Suppressor macrophage (primary cell): ENCODE results near the gene FAT4.

Experiments
- DNase-seq, 4 experiments: peaks; one replicate each; pipeline ENCODE4 v3.0.0-alpha.2; 2020 to 2022
- total RNA-seq, 17 experiments: gene quantifications; one replicate each; lab custom pipeline; 2026; ENCODE audit warnings: mixed read lengths in 6 of 17, inconsistent platforms in 3 of 17; lab: John Stamatoyannopoulos, UW

Gene FAT4, protein sequence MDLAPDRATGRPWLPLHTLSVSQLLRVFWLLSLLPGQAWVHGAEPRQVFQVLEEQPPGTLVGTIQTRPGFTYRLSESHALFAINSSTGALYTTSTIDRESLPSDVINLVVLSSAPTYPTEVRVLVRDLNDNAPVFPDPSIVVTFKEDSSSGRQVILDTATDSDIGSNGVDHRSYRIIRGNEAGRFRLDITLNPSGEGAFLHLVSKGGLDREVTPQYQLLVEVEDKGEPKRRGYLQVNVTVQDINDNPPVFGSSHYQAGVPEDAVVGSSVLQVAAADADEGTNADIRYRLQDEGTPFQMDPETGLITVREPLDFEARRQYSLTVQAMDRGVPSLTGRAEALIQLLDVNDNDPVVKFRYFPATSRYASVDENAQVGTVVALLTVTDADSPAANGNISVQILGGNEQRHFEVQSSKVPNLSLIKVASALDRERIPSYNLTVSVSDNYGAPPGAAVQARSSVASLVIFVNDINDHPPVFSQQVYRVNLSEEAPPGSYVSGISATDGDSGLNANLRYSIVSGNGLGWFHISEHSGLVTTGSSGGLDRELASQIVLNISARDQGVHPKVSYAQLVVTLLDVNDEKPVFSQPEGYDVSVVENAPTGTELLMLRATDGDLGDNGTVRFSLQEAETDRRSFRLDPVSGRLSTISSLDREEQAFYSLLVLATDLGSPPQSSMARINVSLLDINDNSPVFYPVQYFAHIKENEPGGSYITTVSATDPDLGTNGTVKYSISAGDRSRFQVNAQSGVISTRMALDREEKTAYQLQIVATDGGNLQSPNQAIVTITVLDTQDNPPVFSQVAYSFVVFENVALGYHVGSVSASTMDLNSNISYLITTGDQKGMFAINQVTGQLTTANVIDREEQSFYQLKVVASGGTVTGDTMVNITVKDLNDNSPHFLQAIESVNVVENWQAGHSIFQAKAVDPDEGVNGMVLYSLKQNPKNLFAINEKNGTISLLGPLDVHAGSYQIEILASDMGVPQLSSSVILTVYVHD (N-terminal part only)
- 0 to 9.6 (median 0.04) reads per million in 17 experiments for total RNA-seq

DNA sequence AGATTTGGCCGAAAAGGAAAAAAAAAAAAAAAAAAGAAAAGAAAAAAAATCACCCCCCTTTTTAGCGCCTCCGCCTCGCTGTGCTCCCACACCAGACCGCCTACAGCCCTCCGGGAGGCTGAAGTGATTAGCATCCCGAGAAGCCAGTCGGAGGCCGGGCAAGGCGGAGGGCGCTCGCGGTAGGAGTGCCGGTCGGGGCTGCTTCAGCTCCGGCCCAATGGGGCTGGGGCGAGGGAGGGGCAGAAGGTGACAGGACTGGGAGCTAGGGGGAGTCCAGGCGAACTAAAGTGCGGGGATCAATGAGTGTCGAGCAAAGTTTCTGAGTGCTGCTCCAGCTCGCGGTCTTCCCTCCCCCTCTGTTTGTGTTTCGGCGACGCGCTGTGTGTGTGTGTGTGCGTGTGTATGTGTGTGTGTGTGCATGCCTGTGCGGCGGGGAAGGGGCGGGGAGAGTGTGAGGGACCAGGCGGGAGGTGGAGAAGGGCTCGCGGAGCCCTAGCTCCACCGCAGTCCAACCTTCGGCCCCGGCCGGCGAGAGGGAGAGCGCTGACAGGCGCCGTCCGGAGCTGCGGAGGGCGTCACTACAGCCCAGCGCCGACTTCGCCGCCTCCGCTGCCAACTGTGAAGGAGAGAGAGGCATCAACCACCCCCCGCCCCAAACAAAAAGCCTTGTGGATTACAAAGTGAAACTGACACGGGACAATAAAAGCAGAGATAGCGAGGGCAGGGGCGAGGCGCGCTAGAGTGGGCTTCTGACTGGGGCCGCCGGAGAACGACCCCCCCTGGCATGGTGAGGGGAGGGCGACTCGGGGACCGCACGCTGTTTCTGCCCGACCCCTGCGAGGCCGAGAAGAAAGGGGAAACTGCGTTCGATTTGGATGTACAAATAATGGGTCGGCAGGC is at the start of gene FAT4:
Gene FAT4 (plus strand): TSS at position 280 of the 900 bp plus-strand sequence. CDS start 1,457 bp downstream, outside the sequence.
- peak; percentile 61 to 84 (median 73) for DNase-seq

DNA sequence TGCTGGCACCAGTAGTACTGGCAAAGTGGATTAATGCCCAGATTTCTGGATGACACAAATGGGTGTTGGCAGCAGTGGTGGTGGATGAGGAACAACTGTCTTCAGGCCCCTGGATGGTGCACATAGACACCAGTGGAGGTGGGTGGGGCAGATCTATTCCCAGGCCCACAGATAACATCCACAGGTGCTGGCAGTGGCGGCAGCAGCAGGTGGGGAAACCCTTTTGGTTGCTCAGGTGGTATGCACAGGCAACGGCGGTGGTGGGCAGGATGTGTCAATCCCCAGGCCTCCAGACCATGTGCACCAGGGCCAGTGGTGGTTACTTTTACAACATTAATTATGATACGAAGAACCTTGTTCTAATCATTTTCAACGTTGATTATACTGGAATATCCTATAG is 48.9 kb upstream of the FAT4 start:
- DNase-seq = no peak

DNA sequence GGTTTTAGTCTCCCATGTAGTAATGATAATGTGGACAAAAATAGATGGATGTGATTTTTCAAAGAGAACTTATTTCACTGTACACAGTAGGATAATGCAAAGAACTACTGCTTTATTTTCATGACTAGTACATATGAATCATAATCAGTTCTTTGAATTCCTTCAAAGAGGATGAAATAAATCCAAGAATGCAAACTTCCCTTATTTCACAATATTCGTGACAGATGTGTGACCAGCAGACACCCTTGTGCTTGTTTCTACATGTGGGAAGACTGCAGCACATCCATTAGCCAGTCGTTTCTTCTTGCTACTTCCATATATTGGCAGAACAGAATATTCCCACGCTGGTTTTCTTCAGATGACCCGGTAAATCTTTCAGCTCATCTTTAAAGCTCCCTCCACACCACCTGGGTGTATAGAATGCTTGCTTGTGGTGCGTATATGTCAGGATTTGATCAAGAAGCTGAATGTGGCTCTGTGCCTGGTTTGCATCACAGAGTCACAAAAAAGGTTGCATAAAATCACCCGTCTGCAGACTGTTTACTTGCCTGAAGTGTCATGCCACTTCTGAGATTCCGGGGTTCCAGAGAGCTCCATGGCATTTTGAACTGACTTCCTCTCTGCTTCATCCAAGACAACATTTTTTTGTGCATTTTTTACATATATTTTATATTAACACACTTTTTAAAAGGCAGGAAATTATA is 47.7 kb upstream of the FAT4 start:
- DNase-seq = peak in 3 of 4 experiments; percentile 24 to 44 (median 28)

DNA sequence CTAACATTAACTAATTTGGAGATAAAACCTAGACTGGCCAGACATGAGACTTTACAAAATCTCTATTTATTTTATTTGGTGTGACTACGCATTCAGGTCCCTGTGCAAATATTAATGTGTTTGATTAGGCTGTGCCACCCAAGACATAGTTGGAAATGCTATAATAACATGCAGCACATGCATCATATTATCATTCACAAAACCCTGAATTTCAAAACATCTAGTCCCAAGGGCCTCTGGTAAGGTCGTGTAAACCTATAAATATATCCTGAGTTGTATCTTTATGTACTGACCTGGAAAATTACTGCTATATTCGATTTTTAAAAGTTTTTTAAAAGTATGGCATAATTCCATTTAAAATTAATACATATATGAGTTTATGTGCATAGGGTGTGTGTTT is 47.1 kb upstream of the FAT4 start:
- no peak for DNase-seq

DNA sequence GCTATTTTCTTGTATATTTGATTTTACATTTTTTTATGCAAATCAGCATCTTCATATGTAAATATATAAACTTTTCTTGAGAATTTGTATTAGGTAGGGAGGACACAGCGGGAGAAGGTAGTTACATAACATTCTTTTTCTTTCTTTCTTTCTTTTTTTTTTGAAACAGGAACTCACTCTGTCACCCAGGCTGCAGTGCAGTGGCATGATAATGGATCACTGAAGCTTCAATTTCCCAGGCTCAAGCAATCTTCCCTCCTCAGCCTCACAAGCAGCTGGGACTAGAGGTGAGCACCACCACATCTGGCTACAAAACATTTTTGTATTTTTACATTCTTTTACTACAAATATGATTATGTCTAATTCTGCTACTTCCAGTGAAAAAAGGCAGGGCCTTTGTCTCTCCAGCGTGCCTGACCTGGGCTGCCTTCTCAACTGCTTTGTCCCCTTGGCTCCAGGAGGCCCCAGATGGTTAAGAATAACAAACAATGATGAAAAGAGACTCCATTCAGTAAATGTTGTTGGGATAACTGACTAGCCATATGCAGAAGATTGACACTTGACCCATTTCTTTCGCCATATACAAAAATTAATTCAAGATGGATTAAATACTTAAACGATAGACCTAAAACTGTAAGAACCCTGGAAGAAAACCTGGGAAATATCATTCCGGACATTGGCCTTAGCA is 46.5 kb upstream of the FAT4 start:
- DNase-seq = no peak

DNA sequence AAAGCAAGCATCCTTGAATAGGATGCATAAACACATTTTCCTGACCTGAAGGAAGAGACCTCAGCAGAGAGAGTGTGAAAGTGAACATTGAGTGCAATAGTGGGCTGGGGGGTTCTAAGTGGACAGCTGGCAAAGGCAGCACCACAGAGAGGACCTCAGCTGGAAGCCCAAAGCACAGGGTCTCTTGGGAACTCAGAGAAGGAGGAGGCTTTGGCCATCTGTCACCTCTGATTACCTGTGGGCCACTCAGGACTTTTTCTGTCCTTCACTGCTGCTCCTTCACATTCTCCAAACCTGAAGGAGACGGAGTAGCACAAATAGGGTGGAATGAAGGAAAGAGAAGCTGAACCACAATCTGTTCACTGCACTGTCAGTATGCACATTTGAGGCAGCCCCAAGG is 37.9 kb upstream of the FAT4 start:
- no peak for DNase-seq

DNA sequence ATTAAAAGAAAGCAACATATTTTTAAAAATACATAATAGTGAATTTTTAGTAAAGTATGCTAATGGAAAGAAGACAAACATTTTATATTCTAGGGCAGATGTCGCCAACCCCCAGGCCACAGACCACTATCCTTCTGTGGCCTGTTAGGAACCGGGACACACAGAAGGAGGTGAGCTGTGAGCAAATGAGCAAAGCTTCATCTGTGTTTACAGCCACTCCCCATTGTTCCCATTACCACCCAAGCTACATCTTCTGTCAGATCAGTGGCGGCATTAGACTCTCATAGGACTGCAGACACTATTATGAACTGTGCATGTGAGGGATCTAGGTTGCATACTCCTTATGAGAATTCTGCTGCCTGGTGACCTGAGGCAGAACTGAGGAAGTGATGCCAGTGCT is 37.0 kb upstream of the FAT4 start:
- DNase-seq = no peak

DNA sequence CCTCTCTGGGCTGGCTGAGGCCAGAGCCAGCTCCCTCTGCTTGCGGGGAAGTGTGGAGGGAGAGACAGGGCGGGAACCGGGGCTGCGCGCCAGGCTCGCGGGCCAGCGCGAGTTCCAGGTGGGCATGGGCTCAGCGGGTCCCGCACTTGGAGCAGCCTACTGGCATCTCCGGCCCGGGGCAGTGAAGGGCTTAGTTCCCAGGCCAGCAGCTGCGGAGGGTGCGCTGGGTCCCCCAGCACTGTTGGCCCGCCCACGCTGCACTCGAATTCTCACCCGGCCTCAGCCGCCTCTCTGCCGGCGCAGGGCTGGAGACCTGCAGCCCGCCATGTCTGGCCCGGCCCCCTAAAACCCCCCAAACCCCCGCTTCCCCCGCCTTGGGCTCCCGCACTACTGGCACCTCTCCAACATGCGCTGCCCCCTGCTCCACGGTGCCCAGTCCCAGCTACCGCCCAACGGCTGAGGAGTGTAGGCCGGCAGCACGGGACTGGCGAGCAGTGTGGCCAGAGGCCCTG is 33.8 kb upstream of the FAT4 start:
- no peak for DNase-seq

DNA sequence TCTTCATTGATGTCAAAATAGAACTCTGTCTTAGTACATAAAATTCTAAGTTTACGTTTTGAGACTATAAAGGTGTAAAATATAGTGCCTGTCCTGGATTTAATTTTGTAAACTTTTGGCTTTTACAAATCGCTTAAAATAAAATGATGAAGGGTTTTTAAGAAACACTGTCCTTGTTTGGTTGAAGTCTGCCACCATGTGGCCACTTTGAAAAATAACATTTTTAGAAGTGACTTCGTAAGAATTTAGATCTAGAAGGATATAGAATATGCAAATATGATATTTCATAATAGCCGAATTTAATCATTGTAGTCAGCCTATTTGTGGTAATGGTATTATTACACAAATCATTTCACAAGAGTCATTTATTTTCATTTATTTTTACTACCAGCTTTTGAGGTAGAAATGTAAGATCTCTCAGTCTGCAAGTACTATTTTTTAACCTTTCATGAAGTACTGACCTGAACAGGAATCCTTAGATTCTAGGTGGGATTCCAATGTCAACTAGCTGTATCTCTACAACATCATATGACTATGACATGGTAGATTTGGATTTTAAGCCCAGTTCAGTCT is 31.0 kb upstream of the FAT4 start:
- DNase-seq = peak; percentile 8 to 48 (median 22)

DNA sequence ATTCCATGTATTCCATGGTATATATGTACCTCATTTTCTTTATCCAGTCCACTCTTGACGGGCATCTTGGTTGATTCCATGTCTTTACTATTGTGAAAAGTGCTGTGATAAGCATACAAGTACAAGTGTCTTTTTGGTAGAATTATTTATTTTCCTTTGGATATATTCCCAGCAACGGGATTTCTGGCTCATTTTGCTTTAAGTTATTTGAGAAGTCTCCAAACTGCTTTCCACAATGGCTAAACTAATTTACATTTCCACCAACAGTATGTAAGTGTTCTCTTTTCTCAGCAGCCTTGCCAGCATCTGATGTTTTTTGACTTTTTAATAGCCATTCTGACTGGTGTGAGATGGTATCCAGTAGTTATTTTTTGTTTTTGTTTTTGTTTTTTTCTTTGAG is 17.6 kb upstream of the FAT4 start:
- no peak for DNase-seq

DNA sequence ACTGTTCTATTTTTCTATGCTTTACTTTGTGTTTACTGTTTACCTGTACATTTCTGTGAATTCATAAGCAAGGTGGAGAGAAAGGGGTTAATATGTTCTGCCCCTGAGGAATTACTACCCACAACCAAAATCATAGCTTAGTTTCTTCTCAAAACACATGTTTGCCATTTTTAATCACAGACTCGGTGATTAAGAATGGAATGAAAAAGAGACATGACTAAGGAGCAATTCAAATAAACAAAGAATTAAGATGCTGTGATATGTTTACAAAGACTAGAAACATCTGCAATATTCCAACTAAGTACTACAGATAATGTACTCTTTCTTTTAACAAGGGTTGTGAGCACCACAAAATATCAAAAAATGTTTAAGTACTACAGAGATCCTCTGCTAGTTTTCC is 11.7 kb upstream of the FAT4 start:
- no peak for DNase-seq

DNA sequence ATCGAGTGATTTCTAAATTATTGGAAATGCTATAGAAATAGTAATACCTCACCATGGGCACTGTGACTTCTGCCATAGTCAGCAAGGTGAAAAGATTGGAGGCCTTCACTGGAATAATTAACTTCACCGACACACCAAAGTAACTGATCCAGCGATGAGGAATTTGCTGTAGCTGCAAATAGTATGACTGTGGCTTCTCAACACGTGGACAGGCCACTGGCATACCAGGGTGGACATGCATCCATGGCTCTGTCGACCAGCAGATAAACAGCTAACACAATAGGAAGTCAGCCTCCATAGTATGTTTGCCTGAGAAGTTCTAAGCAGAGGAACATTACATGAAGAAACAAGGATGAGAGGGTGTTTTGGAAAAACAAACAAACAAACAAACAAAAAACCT is 10.9 kb upstream of the FAT4 start:
- no peak for DNase-seq

DNA sequence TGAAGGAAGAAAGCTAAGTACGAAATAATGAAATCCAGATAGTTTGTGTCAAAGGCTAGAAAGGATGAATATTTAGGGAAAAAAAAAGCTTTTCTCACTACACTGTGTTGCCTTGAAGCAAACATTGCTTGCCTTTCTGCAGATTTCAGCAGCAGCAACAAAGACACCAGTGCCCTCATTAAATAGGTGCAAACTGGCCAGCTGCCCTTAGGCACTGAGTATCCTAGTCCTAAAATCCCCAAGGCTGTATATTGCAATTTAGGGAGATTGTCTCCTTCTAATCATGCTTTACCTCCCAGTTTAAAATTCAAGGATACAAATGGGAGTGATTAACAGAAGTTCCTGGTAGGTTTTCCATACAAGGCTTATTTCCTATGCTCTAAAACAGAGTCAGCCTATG is 8.6 kb upstream of the FAT4 start:
- no peak for DNase-seq

DNA sequence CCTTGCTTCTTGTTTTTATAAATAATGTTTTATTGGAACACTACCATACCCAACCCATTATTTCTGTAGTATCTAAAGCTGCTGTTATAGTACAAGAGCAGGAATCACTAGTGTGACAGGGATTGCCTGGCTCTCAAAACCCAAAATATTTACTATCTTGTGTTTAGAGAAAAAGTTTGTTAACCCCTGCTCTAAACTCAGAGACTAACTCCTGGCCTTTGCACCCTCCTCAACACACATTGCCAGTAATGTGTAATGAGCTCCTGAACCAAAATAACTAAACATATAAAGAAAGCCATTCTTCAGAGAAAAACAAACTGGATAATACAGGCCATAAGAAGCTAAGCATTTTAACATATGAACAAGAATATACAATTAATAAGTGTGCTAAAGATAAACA is 8.2 kb upstream of the FAT4 start:
- DNase-seq = no peak

DNA sequence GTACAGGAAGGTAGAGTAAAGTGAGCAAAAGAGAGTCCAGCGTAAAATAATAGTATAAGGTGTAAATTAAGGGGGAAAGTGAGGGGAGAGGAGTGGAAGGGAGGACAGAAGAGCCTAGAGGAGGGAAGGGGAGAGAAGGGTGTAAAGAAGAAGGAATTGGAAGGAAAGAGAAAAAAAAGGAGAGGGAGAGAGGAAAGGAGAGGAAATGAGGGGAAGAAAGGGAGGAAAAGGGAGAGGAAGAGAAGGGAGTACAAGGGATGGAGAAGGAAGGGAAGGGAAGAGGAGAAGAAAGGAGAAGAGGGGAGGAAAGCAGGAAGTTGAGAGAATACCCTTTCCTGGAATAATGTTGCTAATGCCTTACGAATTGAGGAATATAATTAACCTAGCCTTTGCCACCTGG is 3.3 kb upstream of the FAT4 start:
- no peak for DNase-seq

DNA sequence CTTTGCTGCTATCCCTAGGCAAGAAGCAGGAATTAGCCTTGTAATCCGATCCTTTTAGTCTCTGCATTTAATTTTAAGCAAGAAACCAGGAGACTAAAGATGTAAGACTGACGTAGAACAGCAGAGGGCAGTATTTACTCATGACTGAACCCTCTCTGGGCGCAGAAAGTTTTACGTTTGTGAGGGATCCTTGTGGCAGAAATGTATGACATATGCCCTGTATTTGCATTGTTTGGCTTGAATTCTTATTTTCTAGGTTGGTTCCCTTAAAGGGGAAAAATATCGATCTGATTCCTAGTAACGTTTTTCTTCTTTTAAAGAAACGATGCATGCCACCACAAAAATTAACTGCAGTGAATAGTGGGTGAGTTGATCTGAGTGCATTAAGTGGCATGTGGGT is 1.3 kb upstream of the FAT4 start:
- peak; percentile 69 to 83 (median 80) for DNase-seq

DNA sequence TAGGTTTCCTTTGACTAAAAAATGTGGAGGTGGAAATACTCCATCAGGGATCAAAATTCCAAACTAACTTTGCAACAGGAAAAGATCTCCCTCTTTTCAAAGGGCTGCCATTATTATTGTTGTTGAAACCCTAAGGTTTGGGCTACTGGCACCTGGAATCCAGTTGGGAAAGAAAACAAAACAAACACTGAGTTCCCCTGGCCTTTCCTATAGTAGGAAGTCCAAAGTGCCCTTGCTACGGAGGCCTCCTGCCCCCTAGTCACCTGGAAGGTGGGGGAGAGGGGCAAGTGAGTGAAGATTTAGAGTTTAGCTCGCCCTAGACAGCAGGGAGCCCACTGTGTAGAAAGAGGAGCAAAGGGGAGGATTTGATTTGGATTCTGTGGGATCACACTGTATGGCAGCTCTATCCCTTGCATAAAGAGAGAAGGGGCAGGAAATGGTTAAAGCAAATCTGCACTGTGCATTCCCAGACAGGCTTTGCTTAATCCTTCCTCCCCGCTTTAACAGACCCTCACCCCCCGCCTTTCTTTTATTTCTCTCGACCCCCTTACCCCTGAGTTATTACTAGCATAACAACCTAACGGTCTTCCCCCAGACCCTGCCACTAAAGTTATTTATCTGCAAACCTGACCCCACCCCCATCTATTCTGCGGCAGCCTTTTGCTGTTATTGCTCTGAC is 627 bp upstream of the FAT4 start:
- DNase-seq = no peak

DNA sequence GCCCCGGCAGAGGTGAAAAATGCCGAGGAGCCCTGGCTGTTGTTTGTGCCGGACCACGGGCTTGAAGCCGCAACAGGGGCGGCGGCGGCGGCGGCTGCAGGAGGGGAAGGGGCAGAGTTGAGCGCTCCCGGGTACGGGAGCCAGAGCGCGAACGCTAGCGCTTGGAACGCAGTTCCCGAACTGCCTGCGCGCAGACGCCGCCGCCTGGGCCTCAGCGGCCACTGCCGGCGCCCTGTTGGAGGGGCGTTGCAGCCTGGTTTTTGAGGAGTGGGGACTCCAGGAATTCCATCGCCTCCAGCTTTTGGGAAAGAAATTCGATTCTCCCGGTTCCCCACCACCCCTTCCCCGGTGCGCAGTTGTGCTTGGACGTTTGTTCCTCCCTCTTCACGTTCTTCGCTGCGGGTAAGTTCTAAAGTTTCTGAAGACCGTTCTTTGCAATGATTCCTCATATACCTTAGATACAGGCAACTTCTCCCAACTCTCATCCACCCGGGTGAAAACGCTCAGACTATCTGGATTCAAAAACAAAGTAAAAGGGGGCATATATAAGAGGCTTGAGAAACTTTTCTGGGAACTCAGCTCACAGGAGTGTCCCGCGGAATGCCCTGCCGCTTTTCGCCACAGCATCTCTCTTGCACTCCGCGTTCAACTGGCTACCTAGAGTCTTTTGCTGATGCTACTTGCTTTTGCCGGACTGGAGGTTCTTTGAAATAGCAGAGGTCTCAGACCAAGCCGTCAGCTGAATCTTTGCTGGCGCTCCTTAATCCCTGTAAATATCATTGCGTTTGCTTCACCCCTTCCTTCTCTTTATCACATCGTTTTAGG is 1.0 kb downstream of the FAT4 start:
- DNase-seq = peak; percentile 2 to 49 (median 35)

DNA sequence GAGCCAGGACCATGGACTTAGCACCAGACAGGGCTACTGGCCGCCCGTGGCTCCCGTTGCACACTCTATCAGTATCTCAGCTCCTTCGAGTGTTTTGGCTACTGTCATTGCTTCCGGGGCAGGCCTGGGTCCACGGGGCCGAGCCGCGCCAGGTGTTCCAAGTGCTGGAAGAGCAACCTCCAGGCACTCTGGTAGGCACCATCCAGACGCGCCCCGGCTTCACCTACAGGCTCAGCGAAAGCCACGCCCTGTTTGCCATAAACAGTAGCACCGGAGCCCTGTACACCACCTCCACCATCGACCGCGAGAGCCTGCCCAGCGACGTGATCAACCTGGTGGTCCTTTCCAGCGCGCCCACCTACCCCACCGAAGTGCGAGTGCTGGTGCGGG is 1.6 kb downstream of the FAT4 start:
- peak in 1 of 4 experiments; percentile 1 for DNase-seq
